GM10847 (cell line): ENCODE measurements around the gene C15orf62.

Experiments
- POLR2A ChIP-seq: IDR thresholded peaks from 2 replicates; pipeline ENCODE4 v1.6.1; 2011; ENCODE audit not compliant: insufficient read length; ENCODE audit errors: extremely low read depth

Gene C15orf62

DNA sequence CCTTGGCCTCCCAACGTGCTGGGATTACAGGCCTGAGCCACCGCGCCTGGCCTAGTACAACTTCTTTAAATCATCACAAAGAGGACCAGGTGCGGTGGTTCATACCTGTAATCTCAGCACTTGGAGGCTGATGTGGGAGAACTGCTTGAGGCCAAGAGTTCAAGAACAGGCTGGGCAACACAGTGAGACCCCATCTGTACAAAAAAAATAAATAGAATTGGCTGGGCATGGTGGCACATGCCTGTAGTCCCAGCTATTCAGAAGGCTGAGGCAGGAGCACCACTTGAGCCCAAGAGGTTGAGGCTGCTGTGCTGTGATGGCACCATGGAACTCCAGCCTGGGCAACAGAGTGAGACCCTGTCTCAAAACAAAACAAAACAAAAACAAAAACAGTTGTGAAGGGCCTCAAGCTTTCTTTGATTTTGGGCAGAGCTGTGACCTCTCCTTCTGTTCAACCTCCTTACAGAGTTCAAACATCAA, 20.6 kb upstream of the C15orf62 start:
- TF ChIP-seq POLR2A: no peak

DNA sequence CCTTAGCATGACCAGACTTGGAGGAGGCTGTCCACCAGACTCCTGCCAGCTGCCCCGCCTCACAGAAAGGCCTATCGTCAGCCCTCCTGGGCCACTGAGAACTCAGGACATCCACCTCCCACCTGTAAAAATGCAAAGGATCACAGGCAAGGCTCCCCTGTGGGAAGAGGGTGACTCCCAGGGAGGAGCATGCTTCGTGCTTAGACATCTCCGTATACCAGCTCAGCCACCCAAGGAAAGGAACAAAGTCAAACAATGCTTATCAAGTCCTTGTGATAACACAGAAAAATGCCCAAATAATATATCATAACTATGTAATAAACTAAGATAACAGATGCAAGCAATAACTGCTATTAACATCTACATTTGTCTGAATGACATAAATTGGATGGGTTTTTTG, 18.9 kb upstream of the C15orf62 start:
- TF ChIP-seq POLR2A: no peak

DNA sequence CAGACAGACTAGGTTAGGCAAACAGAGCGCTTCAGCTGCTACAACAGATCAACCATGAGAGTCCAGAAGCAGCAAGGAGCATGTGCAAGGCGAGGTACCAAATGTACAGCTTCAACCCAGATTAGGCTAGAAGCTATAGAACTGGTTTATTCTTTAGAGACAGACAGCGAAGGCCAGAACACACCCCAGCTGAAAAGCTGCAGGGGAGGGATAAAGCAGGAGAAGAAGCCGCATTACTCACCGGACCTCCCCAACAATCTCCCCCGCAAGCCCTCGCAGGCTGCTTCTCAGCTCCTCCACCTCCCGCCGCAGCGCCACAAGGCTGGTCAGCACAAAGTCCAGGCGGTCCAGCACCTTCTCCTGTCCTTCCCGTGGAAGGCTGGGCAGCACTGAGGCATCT, 18.0 kb upstream of the C15orf62 start:
- no peak for TF ChIP-seq POLR2A

DNA sequence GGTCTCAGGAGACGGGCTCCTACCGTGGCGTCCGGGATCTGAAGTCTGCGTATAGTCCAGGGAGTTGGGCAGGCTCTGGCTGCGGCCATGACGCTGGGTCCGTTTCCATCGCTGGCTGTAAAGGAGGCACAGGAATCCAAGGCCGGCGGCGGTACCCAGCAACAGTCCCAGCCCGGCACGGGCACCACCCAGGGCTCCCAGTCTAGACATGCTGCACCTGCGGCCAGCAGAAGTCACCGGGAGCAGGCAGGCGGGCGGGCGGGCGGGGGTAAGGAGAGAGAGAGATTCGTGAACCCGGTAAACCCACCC, 15.3 kb upstream of the C15orf62 start:
- no peak for TF ChIP-seq POLR2A

DNA sequence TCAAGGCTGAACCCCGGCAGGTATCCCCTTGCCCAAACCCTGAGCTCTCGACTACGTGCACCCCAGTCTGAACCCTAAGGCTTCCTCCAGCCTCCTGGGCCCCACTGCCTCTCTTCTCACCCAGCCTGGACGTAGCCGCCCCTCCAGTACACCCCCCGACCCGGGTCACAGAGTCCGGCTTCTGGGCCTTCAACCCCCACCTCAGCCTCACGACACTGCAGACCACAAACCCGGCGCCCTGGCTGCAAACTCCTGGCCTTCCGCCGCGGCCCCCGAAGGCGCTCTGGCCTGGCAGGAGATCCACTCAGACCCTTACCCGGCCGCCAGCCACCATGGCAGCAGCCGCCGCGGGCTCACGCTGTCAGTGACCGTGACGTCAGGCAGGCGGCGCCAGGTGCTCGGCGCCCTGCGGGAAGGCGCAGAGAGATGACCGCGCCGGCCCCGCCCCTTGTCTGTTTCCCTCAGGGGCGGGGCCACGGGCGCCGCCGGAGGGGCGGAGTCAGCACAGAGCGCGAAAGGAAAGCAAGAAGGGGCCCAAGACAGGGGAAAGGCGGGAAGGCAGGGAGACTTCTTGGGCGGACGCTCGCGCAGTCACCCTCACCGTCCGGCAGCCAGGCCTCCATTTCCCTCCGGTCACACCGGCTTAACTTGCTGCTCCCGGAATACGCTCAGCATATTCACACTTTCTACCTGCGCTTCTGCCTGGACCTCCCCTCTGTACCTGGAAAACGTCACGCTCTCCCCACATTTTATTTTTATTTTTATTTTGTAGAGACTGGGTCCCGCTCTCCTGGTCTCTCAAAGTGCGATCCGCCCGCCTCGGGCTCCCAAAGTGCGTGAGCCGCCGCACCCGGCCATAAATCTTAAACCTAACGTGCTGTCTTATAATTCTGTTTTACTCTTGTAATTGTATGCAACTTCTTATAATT, 14.6 kb upstream of the C15orf62 start, which contains the start of gene RMDN3:
Gene RMDN3 (minus strand): TSS at position 372 of the 929 bp plus-strand sequence. CDS start 471 bp downstream, outside the sequence.
- peak; percentile 85 for TF ChIP-seq POLR2A

DNA sequence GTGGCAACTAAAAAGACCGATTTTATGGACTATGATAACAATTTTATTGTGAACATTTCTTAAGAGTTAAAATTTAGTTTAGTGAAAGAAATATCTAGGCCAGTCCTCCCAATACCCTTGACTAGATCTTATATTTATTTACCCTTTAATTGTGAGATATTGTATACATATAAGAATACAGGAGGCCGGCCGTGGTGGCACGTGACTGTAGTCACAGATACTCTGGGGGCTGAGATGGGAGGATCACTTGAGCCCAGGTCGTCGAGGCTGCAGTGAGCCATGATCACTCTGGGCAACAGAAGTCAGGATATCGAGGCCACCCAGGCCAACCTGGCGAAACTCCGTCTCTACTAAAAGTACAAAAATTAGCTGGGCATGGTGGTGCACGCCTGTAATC, 14.0 kb upstream of the C15orf62 start:
- no peak for TF ChIP-seq POLR2A

DNA sequence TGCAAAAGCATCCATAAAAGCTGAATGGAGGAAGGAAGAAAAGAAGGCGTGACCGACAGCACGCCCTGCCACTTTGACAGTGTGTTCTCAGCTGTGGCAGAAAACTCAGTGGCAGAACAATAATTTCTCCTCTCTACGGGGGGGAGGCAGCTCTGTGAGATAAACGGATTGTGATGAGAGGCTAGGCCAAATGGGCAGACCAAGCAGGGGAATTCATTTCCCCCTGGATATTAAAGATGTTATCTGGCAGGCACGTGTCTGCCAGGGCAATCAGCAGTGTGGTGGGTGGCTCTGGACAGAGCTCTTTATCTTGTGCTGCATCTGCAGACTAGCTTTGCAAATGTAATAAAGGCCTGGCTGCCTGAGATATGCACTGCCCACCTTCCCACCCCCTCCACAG, 12.8 kb upstream of the C15orf62 start:
- no peak for TF ChIP-seq POLR2A

DNA sequence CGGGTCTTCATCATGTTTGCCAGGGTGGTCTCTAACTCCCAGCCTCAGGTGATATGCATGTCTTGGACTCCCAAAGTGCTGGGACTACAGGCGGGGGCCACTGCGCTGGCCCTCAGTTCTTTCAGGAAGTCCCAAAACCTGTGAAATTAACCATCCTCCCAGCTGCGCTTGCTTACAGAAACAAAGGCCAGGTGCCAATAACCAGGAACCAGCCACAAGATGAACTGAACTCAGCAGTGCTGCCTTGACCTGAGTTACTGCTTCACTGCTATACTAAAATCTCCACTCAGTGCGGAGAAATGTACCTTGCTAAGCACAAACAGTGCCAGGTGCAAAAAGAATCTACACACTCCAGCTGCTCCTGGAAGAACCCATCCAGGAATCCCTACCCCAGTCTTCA, 9.8 kb upstream of the C15orf62 start:
- TF ChIP-seq POLR2A: no peak

DNA sequence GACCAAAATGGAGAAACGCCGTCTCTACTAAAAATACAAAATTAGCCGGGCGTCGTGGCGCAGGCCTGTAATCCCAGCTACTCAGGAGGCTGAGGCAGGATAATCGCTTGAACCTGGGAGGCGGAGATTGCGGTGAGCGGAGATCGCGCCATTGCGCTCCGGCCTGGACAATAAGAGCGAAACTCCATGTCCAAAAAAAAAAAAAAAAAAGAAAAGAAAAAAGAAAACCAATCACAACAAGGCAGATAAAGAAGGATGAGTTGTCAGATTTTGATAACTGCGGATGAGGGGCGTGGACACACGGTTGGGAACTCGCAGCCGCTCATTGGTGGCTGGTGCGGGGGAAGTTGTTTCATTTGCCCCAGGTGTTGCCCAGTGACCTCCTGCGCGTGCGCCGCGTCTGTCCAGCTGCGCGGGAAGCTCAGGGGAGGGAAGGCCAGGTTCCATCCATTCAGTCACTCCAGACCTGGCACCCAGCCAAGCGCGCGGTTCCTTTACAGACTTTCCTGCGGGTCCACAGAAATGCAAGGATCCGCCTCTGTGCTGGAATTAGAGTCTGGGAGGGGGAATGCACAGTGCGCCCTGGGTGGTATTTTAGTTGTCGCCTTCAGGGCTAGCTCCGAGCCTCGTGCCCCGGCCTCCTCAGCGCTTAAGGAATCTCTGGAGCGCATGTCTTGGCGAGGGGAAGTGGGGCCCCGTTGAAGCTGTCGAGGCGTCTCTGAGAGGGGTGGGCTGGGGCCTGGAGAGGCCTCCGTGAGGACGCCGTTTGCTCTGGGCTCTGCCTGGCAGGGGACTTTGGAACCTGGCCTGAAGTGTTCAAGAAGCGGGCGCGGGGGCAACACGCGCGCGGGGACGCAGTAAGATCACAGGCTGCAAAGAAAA, 6.6 kb upstream of the C15orf62 start:
- TF ChIP-seq POLR2A: no peak

DNA sequence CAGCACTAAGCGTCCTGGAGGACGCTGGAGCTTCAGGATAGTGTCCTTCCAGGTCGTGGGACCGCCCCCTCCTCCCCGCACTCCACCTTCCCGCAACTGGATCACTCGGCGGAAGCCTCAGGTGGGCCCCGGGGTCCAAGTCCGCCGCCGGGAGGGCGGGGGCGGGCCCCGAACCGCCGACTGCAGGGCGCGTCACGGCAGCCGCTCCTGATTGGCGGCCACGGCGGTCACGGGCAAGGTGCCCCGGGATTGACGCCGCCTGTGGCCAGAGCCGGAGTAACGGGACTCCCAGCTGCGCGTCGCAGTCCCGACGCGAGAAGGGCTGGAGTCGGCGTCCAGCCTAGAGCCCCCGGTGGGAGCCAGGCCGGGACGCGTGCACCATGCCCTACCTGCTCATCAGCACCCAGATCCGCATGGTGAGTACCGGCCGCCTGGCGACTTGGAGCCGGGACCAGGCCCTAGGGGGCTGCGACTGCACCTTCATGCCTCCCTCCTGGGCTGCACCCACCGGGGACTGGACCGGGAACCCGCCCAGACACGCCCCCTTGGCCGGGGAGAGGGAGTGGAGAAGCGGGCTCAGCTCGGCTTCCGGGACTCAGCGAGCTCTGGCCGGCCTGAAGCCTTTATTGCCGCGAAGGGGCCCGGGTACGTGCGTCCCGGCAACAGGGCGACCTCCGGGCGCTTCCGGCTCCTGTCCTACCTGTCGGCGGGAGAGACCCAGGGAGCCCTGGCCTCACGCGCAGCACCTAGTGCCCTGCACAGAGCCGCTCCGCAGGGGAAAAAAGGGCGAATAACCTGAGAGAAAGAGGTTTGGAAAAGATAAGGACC, 5.8 kb upstream of the C15orf62 start, which contains the start of gene GCHFR:
Gene GCHFR (plus strand): TSS at position 268 of the 828 bp plus-strand sequence. CDS start 113 bp downstream, at position 381.
- no peak for TF ChIP-seq POLR2A

DNA sequence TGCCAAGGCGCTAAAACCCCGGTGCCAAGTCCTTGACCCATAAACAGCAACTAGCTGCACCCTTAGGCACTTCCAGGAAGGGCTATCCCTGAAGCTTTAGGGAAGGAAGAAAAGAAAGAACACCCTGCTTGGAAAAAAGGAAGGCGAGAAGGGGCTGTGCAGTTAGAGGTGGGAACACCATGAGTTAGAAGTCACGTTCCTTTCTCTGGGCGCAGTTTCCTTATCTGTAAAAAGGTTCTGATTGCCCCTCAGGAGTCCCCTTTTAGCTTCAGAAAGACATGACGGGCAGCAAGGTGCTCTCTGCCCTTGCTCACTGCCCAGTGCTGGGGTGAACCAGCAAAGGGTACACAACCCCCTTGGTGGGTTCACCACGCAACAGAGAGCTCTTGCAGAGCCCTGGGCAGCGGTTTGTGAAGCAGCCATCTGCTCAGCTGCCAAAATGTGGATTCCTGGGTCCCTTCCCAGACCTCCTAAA, 5.1 kb upstream of the C15orf62 start:
- TF ChIP-seq POLR2A: no peak

DNA sequence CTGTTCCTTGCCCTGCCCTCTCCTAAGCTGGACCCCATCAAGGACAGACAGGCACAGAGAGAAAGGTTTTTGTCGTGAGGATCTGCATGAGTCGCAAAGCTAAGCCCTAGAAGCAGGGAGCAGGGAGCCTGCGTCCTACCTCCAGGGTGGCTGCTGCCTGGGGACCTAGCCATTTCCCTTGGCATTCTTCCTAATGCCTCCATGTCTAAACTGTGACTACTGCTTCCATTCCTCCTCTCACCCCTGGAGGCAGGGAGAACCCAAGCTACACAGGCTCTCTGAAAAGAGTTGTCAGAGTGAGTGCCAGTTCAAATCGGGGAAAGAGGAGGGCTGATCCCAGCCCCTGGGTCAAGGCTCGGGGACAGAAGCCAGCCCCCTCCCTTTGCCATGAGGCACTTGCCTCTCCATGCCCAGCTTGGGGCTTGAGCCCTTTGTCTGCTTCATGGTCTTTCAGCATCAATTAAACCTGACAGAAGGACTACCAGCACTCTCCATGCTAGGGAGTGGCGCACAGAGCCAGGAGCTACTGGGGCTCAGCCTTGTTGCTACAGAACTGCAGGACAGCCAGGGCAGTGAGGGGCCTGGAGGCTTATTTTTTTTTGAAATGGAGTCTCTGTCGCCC, 3.5 kb upstream of the C15orf62 start:
- TF ChIP-seq POLR2A: no peak

DNA sequence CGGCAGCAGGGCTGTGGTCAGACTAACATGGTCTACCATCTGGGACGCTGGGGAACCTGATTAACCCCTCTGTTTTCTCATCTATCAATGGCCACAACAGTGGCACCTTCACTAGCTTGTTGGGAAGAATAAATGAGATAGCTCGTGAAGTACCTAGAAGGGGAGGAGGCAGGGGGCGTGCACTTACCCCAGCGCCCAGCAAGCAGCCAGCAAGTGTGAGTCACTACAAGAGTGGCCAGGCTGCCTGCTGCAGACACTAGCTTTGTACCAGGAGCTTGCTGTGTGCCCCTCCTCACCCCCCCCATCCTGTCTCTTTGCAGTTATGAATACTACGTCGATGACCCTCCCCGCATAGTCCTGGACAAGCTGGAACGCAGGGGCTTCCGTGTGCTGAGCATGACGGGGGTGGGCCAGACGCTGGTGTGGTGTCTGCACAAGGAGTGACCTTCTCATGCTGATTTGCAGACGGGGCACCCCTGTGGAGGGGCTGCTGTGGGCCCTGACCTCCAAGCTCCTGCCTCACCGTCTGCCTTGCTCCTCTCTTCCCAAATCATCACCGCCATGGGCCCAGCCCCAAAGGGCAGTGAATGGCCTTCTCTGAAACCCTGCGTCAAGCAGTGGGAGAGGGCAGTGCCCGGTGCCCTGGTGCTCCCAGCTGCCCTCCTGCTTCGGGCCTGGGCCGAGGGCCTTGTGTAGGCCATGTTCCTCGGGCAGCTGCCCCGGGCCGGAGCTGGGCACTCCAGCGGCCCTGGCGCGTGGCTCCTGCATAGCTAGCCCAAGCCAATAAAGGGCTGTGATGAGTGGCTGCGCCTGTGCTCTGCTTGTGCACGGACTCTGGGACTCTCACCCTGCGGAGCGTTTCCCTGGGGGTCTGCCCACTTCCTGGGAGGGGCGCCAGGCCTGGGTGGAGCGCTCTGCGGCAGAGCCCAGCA, 2.6 kb upstream of the C15orf62 start:
- TF ChIP-seq POLR2A: no peak
